SK-N-SH treated with all-trans-retinoic acid at 6 μM for 48 hours (cell line): ENCODE results near the gene PPP5C.

ENCODE experiments used
- ARNTL ChIP-seq: fragments of 450-650 bp; formaldehyde crosslinking; IDR thresholded peaks from 2 replicates; pipeline ENCODE4 v1.5.0; 2020; ENCODE audit warnings: low read depth, mild to moderate bottlenecking, moderate library complexity, borderline replicate concordance
- BACH2 ChIP-seq: fragments of 250-450 bp; sonication (Bioruptor Pico); IDR thresholded peaks from 2 replicates; pipeline ENCODE4 v1.9.0; 2021; ENCODE audit warnings: mild to moderate bottlenecking, borderline replicate concordance
- CREB5 ChIP-seq: fragments of 250-450 bp; sonication (Bioruptor Pico); IDR thresholded peaks from 2 replicates; pipeline ENCODE4 v1.5.1; 2020; ENCODE audit warnings: low read depth, mild to moderate bottlenecking, moderate library complexity
- CSDC2 ChIP-seq: fragments of 250-450 bp; sonication (Bioruptor Pico); IDR thresholded peaks from 2 replicates; pipeline ENCODE4 v1.5.0; 2020; ENCODE audit warnings: mild to moderate bottlenecking, moderate library complexity
- ESRRG ChIP-seq: fragments of 250-450 bp; sonication (Bioruptor Pico); IDR thresholded peaks from 2 replicates; pipeline ENCODE4 v1.6.1; 2021; ENCODE audit warnings: mild to moderate bottlenecking
- GLIS3 ChIP-seq: fragments of 250-450 bp; sonication (Bioruptor Pico); IDR thresholded peaks from 2 replicates; pipeline ENCODE4 v1.5.0; 2020; ENCODE audit warnings: mild to moderate bottlenecking, moderate library complexity
- PATZ1 ChIP-seq: fragments of 250-450 bp; sonication (Bioruptor Pico); IDR thresholded peaks from 2 replicates; pipeline ENCODE4 v1.8.0; 2020; ENCODE audit warnings: mild to moderate bottlenecking, moderate library complexity, borderline replicate concordance
- POU6F1 ChIP-seq: fragments of 250-450 bp; sonication (Bioruptor Pico); IDR thresholded peaks from 2 replicates; pipeline ENCODE4 v1.8.0; 2021; ENCODE audit warnings: low read depth, mild to moderate bottlenecking, moderate library complexity, borderline replicate concordance
- PPARA ChIP-seq: fragments of 250-450 bp; sonication (Bioruptor Pico); IDR thresholded peaks from 2 replicates; pipeline ENCODE4 v1.5.0; 2020; ENCODE audit warnings: mild to moderate bottlenecking, borderline replicate concordance
- TOX ChIP-seq: fragments of 250-450 bp; sonication (Bioruptor Pico); IDR thresholded peaks from 2 replicates; pipeline ENCODE4 v1.8.0; 2021; ENCODE audit warnings: mild to moderate bottlenecking, moderate library complexity, borderline replicate concordance
- ZC3H10 ChIP-seq: fragments of 250-450 bp; sonication (Bioruptor Pico); IDR thresholded peaks from 2 replicates; pipeline ENCODE4 v1.5.1; 2021; ENCODE audit warnings: mild to moderate bottlenecking, moderate library complexity
- ZFP3 ChIP-seq: fragments of 250-450 bp; sonication (Bioruptor Pico); IDR thresholded peaks from 2 replicates; pipeline ENCODE4 v1.5.0; 2020; ENCODE audit warnings: mild to moderate bottlenecking, moderate library complexity
- ZFP30 ChIP-seq: fragments of 450-650 bp; formaldehyde crosslinking; IDR thresholded peaks from 2 replicates; pipeline ENCODE4 v1.5.0; 2022; ENCODE audit warnings: mild to moderate bottlenecking, moderate library complexity
- ZNF8 ChIP-seq: fragments of 450-650 bp; formaldehyde crosslinking; IDR thresholded peaks from 2 replicates; pipeline ENCODE4 v1.5.0; 2020; ENCODE audit warnings: mild to moderate bottlenecking, moderate library complexity

- no peak for TF ChIP-seq ZFP3
- no peak for TF ChIP-seq PATZ1 (CRISPR knock-in tag)
- no peak for TF ChIP-seq TOX (CRISPR knock-in tag)
- TF ChIP-seq CREB5, result no peak
- no peak for TF ChIP-seq ESRRG (CRISPR knock-in tag)
- no peak for TF ChIP-seq GLIS3 (CRISPR knock-in tag)
- TF ChIP-seq ARNTL (CRISPR knock-in tag), result no peak
- no peak for TF ChIP-seq POU6F1 (CRISPR knock-in tag)
- no peak for TF ChIP-seq ZFP30 (CRISPR knock-in tag)
- no peak for TF ChIP-seq ZNF8
- TF ChIP-seq ZC3H10 (CRISPR knock-in tag), result no peak
- no peak for TF ChIP-seq BACH2
- no peak for TF ChIP-seq PPARA (CRISPR knock-in tag)
- TF ChIP-seq CSDC2, result no peak
Observed at GRCh38 chr19:46410205-46411087, 63.6 kb downstream of the PPP5C start.
